Measurements from ENCODE around the gene SMIM1. TPM values are rescaled to one million over a fixed set of nuclear protein-coding genes. Genes with fewer than 3 reads are reported as not detected.

SMIM1 gene
- total RNA-seq, 1 donor from 2014 or later: 1.3 TPM

DNA sequence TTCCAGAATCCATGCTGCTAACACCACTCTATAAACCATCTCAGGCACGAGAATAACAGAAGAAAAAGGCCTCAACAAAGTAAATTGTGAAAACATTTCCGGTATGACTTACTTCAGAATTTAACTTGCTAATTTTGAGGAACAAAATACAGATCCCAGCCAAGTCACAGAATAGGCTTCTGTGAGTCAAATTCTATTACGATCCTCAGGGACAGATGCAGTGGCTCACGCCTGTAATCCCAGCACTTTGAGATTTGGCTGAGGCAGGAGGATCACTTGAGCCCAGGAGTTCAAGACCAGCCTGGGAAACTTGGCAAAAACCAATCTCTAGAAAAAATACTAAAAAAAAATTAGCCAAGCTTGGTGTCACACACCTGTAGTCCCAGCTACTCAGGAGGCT is 29.1 kb upstream of the SMIM1 start:
- no peak overlapping the region for H3K27ac Mint-ChIP-seq (ENCODE audit: unreplicated experiment)
- H3K4me1 Mint-ChIP-seq (ENCODE audit: unreplicated experiment): peaks cover 24% of the 10 kb centered on the region
- no peak overlapping the region for H3K4me3 Mint-ChIP-seq (ENCODE audit: unreplicated experiment)
- no peak for DNase-seq (ENCODE audit: extremely low spot score, unreplicated experiment)
- no peaks in the 10 kb centered on the region for H3K27me3 Mint-ChIP-seq (ENCODE audit: unreplicated experiment)
- H3K36me3 Mint-ChIP-seq (ENCODE audit: unreplicated experiment): peaks cover 13% of the 10 kb centered on the region
- H3K9me3 Mint-ChIP-seq (ENCODE audit: unreplicated experiment): no peaks in the 10 kb centered on the region
- TF ChIP-seq CTCF (IDR thresholded peaks at IDR 0.05): no peak

DNA sequence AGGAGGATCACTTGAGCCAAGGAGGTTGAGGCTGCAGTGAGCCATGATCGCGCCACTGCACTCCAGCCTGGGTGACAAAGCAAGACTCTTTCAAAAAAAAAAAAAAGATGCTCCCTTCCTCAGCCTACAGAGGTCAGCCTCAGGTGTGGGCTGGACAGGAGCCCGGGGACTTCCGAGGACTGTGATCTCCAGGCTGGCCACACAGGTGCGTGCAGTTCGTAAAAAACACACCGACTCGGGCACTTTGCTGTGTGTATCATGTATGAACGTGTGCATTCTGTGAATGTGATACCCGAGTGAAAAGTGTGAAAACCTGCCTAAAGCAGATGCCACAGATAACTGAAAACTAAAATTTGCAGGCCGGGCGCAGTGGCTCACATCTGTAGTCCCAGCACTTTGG is 28.7 kb upstream of the SMIM1 start:
- H3K27ac Mint-ChIP-seq (ENCODE audit: unreplicated experiment): no peak overlapping the region
- no peak overlapping the region for H3K4me3 Mint-ChIP-seq (ENCODE audit: unreplicated experiment)
- TF ChIP-seq CTCF (IDR thresholded peaks at IDR 0.05): no peak
- H3K27me3 Mint-ChIP-seq (ENCODE audit: unreplicated experiment): no peaks in the 10 kb centered on the region
- H3K9me3 Mint-ChIP-seq (ENCODE audit: unreplicated experiment): no peaks in the 10 kb centered on the region
- DNase-seq (ENCODE audit: extremely low spot score, unreplicated experiment): no peak
- peaks cover 13% of the 10 kb centered on the region for H3K36me3 Mint-ChIP-seq (ENCODE audit: unreplicated experiment)
- peaks cover 24% of the 10 kb centered on the region for H3K4me1 Mint-ChIP-seq (ENCODE audit: unreplicated experiment)

GRCh38 chr1:3744646-3745045 is 27.9 kb upstream of the SMIM1 start:
- DNase-seq (ENCODE audit: extremely low spot score, unreplicated experiment): no peak
- TF ChIP-seq CTCF (IDR thresholded peaks at IDR 0.05): no peak
- peaks cover 24% of the 10 kb centered on the region for H3K4me1 Mint-ChIP-seq (ENCODE audit: unreplicated experiment)
- peaks cover 5% of the 10 kb centered on the region for H3K27me3 Mint-ChIP-seq (ENCODE audit: unreplicated experiment)
- no peak overlapping the region for H3K27ac Mint-ChIP-seq (ENCODE audit: unreplicated experiment)
- H3K4me3 Mint-ChIP-seq (ENCODE audit: unreplicated experiment): no peak overlapping the region
- no peaks in the 10 kb centered on the region for H3K9me3 Mint-ChIP-seq (ENCODE audit: unreplicated experiment)
- H3K36me3 Mint-ChIP-seq (ENCODE audit: unreplicated experiment): peaks cover 13% of the 10 kb centered on the region

DNA sequence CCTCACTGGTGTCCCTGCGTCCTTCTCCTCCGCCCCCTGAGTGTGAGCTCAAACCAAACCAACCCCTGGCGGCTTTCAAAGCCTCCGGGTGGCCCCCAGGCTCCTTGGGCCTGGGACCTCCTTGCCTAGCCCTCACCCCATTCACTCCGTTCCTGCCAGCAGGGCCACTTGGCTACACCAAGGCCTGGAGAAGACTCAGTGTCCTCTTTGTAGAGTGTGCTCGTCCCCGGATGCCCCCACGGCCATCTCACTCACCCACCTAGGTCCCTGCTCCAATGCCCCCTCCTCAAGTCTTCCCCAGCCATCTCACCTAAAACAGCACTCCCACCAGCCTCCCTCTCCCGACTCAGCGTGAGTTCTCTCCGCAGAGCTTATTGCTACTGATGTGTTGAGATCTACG is 27.5 kb upstream of the SMIM1 start:
- no peak for DNase-seq (ENCODE audit: extremely low spot score, unreplicated experiment)
- Mint-ChIP-seq H3K9me3 (ENCODE audit: unreplicated experiment) (no peaks in the 10 kb centered on the region), H3K27me3 (ENCODE audit: unreplicated experiment) (peaks cover 7% of the 10 kb centered on the region), H3K36me3 (ENCODE audit: unreplicated experiment) (peaks cover 13% of the 10 kb centered on the region), H3K4me1 (ENCODE audit: unreplicated experiment) (peaks cover 24% of the 10 kb centered on the region), H3K27ac (ENCODE audit: unreplicated experiment) (no peak overlapping the region), H3K4me3 (ENCODE audit: unreplicated experiment) (peak overlapping the region; percentile 9)
- no peak for TF ChIP-seq CTCF (IDR thresholded peaks at IDR 0.05)

- no peak for TF ChIP-seq CTCF (IDR thresholded peaks at IDR 0.05)
- Mint-ChIP-seq H3K4me3 (ENCODE audit: unreplicated experiment) (peak overlapping the region; percentile 74), H3K4me1 (ENCODE audit: unreplicated experiment) (peaks cover 24% of the 10 kb centered on the region), H3K36me3 (ENCODE audit: unreplicated experiment) (peaks cover 11% of the 10 kb centered on the region), H3K27ac (ENCODE audit: unreplicated experiment) (no peak overlapping the region), H3K9me3 (ENCODE audit: unreplicated experiment) (no peaks in the 10 kb centered on the region), H3K27me3 (ENCODE audit: unreplicated experiment) (peaks cover 15% of the 10 kb centered on the region)
- no peak for DNase-seq (ENCODE audit: extremely low spot score, unreplicated experiment)
Measured at GRCh38 chr1:3745590-3746381, 26.8 kb upstream of the SMIM1 start.

Data from osteocyte (in vitro differentiated cells).